Lung (tissue), 12 donors: ENCODE results near the gene RANGAP1. TPM values are rescaled to one million over a fixed set of nuclear protein-coding genes. Genes with fewer than 3 reads are reported as not detected.
A peak's percentile ranks its signal among the peaks of the same experiment; 100 is the strongest.

Experiments
- ATAC-seq: fragments of 200-7000 bp; cut with Tn5 transposase; one replicate; pipeline ENCODE4 v1.9.1; 2020; ENCODE audit warnings: moderate number of reproducible peaks; ENCODE audit not compliant: insufficient read depth, low FRiP score
- DNase-seq, 3 donors: peaks; one replicate each; pipeline ENCODE4 v3.0.0-alpha.2; 2013 to 2017
- H3K27ac ChIP-seq, 2 donors: one replicate each; pipeline ENCODE4 v1.5.1; 2013; ENCODE audit warnings: mild to moderate bottlenecking in 2 of 2, moderate library complexity in 2 of 2, control low read depth in 1 of 2, inconsistent platforms in 1 of 2, low read depth in 1 of 2, low read length in 1 of 2
- H3K27me3 ChIP-seq, 3 donors: one replicate each; pipeline ENCODE4 v1.5.1; 2013; ENCODE audit warnings: low read length in 2 of 3; ENCODE audit not compliant: control insufficient read depth in 3 of 3, insufficient read depth in 3 of 3
- H3K36me3 ChIP-seq, 4 donors: one replicate each; pipeline ENCODE4 v1.5.1; 2013; ENCODE audit warnings: low read length in 4 of 4, mild to moderate bottlenecking in 1 of 4, moderate library complexity in 1 of 4; ENCODE audit not compliant: control insufficient read depth in 4 of 4, insufficient read depth in 4 of 4
- H3K4me1 ChIP-seq, 5 donors: one replicate each; pipeline ENCODE4 v1.5.1; 2013; ENCODE audit warnings: low read length in 5 of 5, mild to moderate bottlenecking in 2 of 5, moderate library complexity in 1 of 5; ENCODE audit not compliant: control insufficient read depth in 5 of 5, insufficient read depth in 5 of 5
- H3K4me3 ChIP-seq: one replicate; pipeline ENCODE4 v1.5.1; 2013; ENCODE audit warnings: mild to moderate bottlenecking, control low read depth, moderate library complexity
- H3K9ac ChIP-seq, 2 donors: one replicate each; pipeline ENCODE4 v1.5.1; 2013; ENCODE audit warnings: low read length in 2 of 2, control low read depth in 1 of 2; ENCODE audit not compliant: insufficient read depth in 1 of 2
- H3K9me3 ChIP-seq, 4 donors: one replicate each; pipeline ENCODE4 v1.5.1; 2013; ENCODE audit warnings: low read length in 3 of 4, mild to moderate bottlenecking in 1 of 4, moderate library complexity in 1 of 4; ENCODE audit not compliant: control insufficient read depth in 4 of 4, insufficient read depth in 3 of 4
- CTCF ChIP-seq: IDR thresholded peaks from 2 replicates; pipeline ENCODE4 v1.5.1; 2012; ENCODE audit warnings: mild to moderate bottlenecking; ENCODE audit errors: control extremely low read depth, extremely low read depth
- WGBS, 2 donors: extraction: QIAGEN DNeasy Blood & Tissue Kit; methylation state at CpG; one replicate each; pipeline ENCODE4 v1.1.7; 2013; 5-methylcytosine and 5-hydroxymethylcytosine counted together
- polyA plus RNA-seq, 2 donors: library from polyadenylated mRNA; stranded (reverse); fragments of 200-250 nt; gene quantifications; one replicate each; pipeline ENCODE4 v1.2.1, GENCODE V29; 2013
- total RNA-seq, 2 donors: library from RNA; depleted of rRNA in 1 of 2; stranded (reverse); fragments of >200 nt in 1 of 2; gene quantifications; one replicate each; pipeline ENCODE4 v1.2.1, GENCODE V29; 2014 to 2021
- donor health status: control.
- donor health status: control.
- donor health status: Bipolar disorder and iron deficiency.
- donor health status: healthy.
- donor health status: DM: yes; HTN: yes; CAD: no.

RANGAP1 gene
- total and polyA plus RNA-seq, 4 donors, result 21.7 to 49.3 (median 41.2) TPM

- 48 to 49% methylated on average over 33 of the region's 33 CpGs for WGBS, 2 donors
These were observed 48.8 kb downstream of the RANGAP1 start for GRCh38 chr22:41237036-41237706.

GRCh38 chr22:41234815-41235695 lies 50.9 kb downstream of the RANGAP1 start:
- DNase-seq (no peak), ATAC-seq (no peak)
- 79 to 86% methylated on average over 19 of the region's 19 CpGs for WGBS, 2 donors

More at GRCh38 chr22:41237036-41237706, 48.8 kb downstream of the RANGAP1 start:
- no peak overlapping the region for H3K9ac ChIP-seq
- H3K9me3 ChIP-seq, result no peaks in the 10 kb centered on the region
- peak overlapping the region in 1 of 2 donors; percentile 58 for H3K27ac ChIP-seq
- no peaks in the 10 kb centered on the region for H3K36me3 ChIP-seq
- DNase-seq (no peak), ATAC-seq (no peak)
- H3K4me1 ChIP-seq, result peaks cover 0 to 19% (median 0%) of the 10 kb centered on the region in 5 donors
- peak overlapping the region; percentile 18 for H3K4me3 ChIP-seq
- TF ChIP-seq CTCF, result no peak
- no peaks in the 10 kb centered on the region for H3K27me3 ChIP-seq

GRCh38 chr22:41231369-41231768 lies 54.6 kb downstream of the RANGAP1 start:
- no peak for TF ChIP-seq CTCF
- Histone ChIP-seq H3K4me3 (no peak overlapping the region), H3K9ac (no peak overlapping the region), H3K9me3 (no peaks in the 10 kb centered on the region), H3K27me3 (no peaks in the 10 kb centered on the region), H3K4me1 (peaks cover 0 to 11% (median 0%) of the 10 kb centered on the region in 5 donors), H3K27ac (no peak overlapping the region), H3K36me3 (peaks cover 2 to 33% (median 10%) of the 10 kb centered on the region in 4 donors)
- DNase-seq (no peak), ATAC-seq (no peak)
- 78 to 88% methylated on average over 7 of the region's 7 CpGs for whole genome bisulfite sequencing, 2 donors

More at GRCh38 chr22:41234815-41235695, 50.9 kb downstream of the RANGAP1 start:
- Histone ChIP-seq H3K9me3 (no peaks in the 10 kb centered on the region), H3K27ac (no peak overlapping the region), H3K36me3 (peaks cover 0 to 7% (median 3%) of the 10 kb centered on the region in 4 donors), H3K27me3 (no peaks in the 10 kb centered on the region), H3K9ac (no peak overlapping the region), H3K4me1 (peaks cover 0 to 22% (median 0%) of the 10 kb centered on the region in 5 donors), H3K4me3 (no peak overlapping the region)
- no peak for TF ChIP-seq CTCF
